H1 (cell line): ENCODE results near the gene VIPR2. TPM values are rescaled to one million over a fixed set of nuclear protein-coding genes. Genes with fewer than 3 reads are reported as not detected.

Experiments
- ASH2L ChIP-seq: fragments of 200-600, 300-600 bp; sonication (generic); IDR thresholded peaks from one replicate; pipeline ENCODE4 v1.7.1; 2017; ENCODE audit warnings: low read length
- FOSL1 ChIP-seq: IDR thresholded peaks from 2 replicates; pipeline ENCODE4 v1.6.1; 2011; ENCODE audit warnings: mild to moderate bottlenecking, low read depth, low read length, moderate library complexity; ENCODE audit not compliant: insufficient read depth
- HDAC2 ChIP-seq, 2 experiments: fragments of 300-600 bp in 1 of 2; sonication (generic) in 1 of 2; IDR thresholded peaks; 2 replicates each; pipeline ENCODE4 v1.6.1; 2011 to 2012; ENCODE audit warnings: low read depth in 2 of 2, low read length in 2 of 2, mild to moderate bottlenecking in 2 of 2, moderate library complexity in 2 of 2, borderline replicate concordance in 1 of 2, inconsistent platforms in 1 of 2
- NRF1 ChIP-seq: IDR thresholded peaks from 2 replicates; pipeline ENCODE4 v1.6.1; 2011; ENCODE audit warnings: mild to moderate bottlenecking, low read depth, low read length, improper control_type of control experiment
- PHF8 ChIP-seq: fragments of 200-600 bp; sonication (generic); conservative IDR thresholded peaks from 2 replicates; pipeline ENCODE4 v1.7.1; 2012; ENCODE audit warnings: low read depth, mild to moderate bottlenecking, inconsistent platforms, low read length, moderate library complexity
- RAD21 ChIP-seq, 2 experiments: IDR thresholded peaks in 1 of 2; conservative IDR thresholded peaks in 1 of 2; 2 replicates each; pipeline ENCODE4 v1.6.1; 2011; ENCODE audit warnings: low read depth in 2 of 2, low read length in 2 of 2, improper control_type of control experiment in 1 of 2, inconsistent platforms in 1 of 2, mild to moderate bottlenecking in 1 of 2, moderate library complexity in 1 of 2
- SIRT6 ChIP-seq: IDR thresholded peaks from one replicate; pipeline ENCODE4 v1.7.1; 2012; ENCODE audit warnings: low read length, inconsistent platforms
- TAF7 ChIP-seq: optimal IDR thresholded peaks from 2 replicates; pipeline ENCODE3; 2011; ENCODE audit warnings: low read depth, mild to moderate bottlenecking, inconsistent platforms, low read length, moderate library complexity, borderline replicate concordance
- TEAD4 ChIP-seq: IDR thresholded peaks from 2 replicates; pipeline ENCODE4 v1.6.1; 2012; ENCODE audit warnings: low read depth, low read length, inconsistent platforms, mixed read lengths
- polyA plus RNA-seq, 7 experiments: library from polyadenylated mRNA; depleted of rRNA in 3 of 7; stranded (reverse) in 5 of 7; unstranded in 2 of 7; fragments of >200 nt in 5 of 7; fragments of 200-250 nt in 2 of 7; gene quantifications; 1 replicate in 5 of 7; 2 replicates in 1 of 7; 4 replicates in 1 of 7; pipeline versions ENCODE4 v1.2.1 to v1.2.3, GENCODE V29; 2011 to 2013; ENCODE audit warnings: missing spikeins in 2 of 7, mixed read lengths in 2 of 7
- total RNA-seq: library from RNA; stranded (reverse); fragmentation: NEBNext Ultra II Directional; extraction: Animal tissue kit (Norgen Biotek cat#: 25700); gene quantifications from 2 replicates; pipeline ENCODE4 v1.2.1, GENCODE V29; 2021
- TF ChIP-seq, protein P1 (sequence below): IDR thresholded peaks from 2 replicates; pipeline ENCODE4 v1.6.1; 2012; ENCODE audit warnings: inconsistent platforms

VIPR2 gene
- total and polyA plus RNA-seq, 2 of the 8 experiments (the other 6 are each of a cell fraction or from before 2014, with no cell fraction given): 2.4 to 6.3 TPM

DNA sequence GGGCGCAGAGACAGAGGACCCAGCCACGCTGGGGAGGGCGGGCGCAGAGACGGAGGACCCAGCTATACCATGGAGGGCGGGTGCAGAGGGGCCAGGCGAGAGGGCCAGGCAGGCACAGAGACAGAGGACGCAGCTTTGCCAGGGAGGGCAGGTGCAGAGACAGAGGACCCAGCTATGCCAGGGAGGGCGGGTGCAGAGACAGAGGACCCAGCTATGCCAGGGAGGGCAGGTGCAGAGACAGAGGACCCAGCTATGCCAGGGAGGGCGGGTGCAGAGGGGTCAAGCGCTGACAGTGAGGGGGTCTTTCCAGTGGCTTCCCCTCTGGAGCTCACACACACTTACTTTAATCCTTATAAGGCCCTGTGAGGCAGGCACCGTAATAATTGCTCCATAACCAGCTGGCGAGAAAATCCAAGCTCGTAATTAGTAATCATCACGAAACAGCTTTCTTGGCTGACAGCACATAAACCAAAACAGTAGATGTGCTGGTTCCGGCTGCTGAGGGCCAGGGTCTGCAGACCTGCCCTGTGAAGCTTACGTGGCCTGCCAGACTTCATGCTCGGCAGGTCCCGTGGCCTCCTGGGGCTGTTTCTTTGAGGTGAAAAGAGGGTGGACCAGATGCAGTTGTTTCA lies 137.2 kb downstream of the VIPR2 start (continued):
- TF ChIP-seq TAF7: no peak
- TF ChIP-seq, protein P1, sequence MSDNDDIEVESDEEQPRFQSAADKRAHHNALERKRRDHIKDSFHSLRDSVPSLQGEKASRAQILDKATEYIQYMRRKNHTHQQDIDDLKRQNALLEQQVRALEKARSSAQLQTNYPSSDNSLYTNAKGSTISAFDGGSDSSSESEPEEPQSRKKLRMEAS: no peak
- no peak for TF ChIP-seq FOSL1
- no peak for TF ChIP-seq RAD21 (IDR thresholded peaks at IDR 0.05 in 1 of 2, conservative IDR thresholded peaks at IDR 0.05 in 1 of 2; ENCODE audit: low read depth in 2 of 2, low read length in 2 of 2)
- no peak for TF ChIP-seq PHF8
- TF ChIP-seq NRF1: no peak
- no peak for TF ChIP-seq TEAD4
- no peak for TF ChIP-seq ASH2L
- TF ChIP-seq SIRT6: no peak
- no peak for TF ChIP-seq HDAC2 (IDR thresholded peaks at IDR 0.05; ENCODE audit: borderline replicate concordance in 1 of 2, low read depth in 2 of 2, low read length in 2 of 2)
